Measurements from ENCODE around the gene TRMO.

Gene TRMO

GRCh38 chr9:97900738-97901565, 21.3 kb downstream of the TRMO start:
- no peak for DNase-seq

- no peak for DNase-seq
Observed at GRCh38 chr9:97900103-97900737, 22.1 kb downstream of the TRMO start.

GRCh38 chr9:97895695-97896332, 26.5 kb downstream of the TRMO start:
- no peak for DNase-seq

DNA sequence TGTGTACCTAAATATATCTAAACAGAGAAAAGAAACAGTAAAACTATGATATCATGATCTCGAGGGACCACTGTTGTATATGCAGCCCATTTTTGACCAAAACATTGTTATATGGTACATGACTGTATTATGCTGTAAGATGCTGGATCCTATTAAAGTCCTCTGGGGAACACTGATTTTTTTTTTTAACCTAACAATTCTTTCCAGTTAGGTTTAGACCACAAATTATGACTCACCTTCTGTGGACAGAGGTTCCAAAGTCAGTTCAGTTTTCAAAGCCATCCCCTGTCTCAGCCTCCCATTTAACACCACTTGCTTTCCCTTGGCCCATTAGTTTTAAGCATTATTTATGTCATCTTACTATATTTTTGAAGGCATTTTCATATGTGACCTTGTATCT, 27.1 kb downstream of the TRMO start:
- DNase-seq, result no peak

DNA sequence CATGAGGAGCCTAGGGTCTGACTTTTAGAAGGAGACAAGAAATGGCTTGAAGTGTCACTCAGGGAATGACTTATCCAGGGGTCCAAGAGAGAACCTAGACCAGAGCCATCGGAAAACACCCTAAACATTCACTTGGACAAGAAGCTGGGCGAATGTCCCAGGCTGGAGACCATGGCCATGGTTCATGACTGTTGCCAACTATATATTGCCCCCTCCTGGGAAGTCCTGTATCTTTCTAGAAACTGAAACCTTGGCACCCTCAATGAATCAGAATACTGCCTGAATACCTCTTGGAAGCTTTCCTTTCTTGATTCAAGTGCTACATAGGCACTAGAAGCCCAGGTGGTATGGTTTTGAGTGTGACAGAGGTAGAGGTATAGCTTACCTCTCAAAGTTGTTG, 29.9 kb downstream of the TRMO start:
- no peak for DNase-seq

- DNase-seq, result no peak
Observed at GRCh38 chr9:97891736-97892135, 30.6 kb downstream of the TRMO start.

GRCh38 chr9:97889941-97890887, 32.1 kb downstream of the TRMO start:
- no peak for DNase-seq

GRCh38 chr9:97880336-97880735, 42.0 kb downstream of the TRMO start:
- DNase-seq, result no peak

DNA sequence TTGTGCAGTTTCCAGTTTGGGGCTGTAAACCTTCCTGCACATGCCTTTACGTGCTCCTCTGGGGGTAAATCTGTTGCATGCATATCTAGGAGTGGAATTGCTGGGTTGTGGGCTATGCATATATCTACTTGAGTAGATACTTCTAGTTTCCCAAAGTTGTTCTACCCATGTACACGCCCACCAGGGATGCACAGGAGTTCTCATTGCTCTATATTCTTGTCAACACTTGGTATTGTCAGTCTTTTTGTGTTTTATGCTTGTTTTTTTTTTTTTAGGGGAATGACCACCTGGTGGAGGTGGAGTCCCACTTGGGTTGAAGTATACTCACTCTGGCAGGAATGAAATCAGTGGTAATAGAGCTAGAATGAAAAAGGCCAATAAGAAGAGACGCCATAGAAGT, 46.2 kb downstream of the TRMO start:
- DNase-seq, result no peak

- no peak for DNase-seq
Observed at GRCh38 chr9:97875111-97875510, 47.2 kb downstream of the TRMO start.

DNA sequence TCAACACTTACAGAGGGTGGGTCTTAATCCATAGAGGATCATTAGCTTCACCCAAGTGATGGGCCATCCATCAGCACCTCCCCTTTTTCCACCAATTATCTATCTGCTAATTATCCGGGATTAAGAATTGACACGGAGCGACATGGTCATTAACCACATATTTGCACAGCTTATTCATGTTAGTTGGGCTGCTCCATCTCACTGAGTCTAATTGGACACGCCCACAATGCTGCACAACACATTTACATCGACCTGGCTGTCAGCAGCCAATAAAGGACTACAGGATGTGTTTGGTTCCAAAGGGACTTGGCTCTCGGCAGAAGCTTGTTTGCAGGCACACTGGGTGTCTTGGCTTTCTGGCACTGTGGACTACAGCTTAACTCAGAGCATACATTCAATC, 47.7 kb downstream of the TRMO start:
- DNase-seq, result no peak

DNA sequence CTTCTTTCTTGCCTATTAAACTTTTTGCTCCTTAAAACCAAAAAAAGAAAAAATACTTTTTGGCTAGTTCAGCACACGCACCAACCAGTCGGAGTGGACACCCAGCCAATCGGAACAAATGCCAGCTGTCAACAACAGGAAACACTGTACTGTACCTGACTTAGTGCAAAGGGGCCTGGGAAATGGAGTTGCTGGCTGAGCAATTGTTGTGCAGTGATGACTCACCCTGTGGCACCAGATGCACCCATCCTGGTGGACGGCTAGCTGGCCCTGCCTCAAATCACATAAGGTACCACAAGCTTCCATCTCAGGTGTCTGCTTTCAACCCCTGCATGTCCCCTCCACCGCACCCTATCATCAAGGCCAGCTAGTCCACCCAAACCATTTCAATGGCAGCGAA, 48.4 kb downstream of the TRMO start:
- DNase-seq, result no peak

GRCh38 chr9:97873425-97873824, 48.9 kb downstream of the TRMO start:
- DNase-seq, result no peak

GRCh38 chr9:97868859-97869258, 53.4 kb downstream of the TRMO start:
- no peak for DNase-seq

DNA sequence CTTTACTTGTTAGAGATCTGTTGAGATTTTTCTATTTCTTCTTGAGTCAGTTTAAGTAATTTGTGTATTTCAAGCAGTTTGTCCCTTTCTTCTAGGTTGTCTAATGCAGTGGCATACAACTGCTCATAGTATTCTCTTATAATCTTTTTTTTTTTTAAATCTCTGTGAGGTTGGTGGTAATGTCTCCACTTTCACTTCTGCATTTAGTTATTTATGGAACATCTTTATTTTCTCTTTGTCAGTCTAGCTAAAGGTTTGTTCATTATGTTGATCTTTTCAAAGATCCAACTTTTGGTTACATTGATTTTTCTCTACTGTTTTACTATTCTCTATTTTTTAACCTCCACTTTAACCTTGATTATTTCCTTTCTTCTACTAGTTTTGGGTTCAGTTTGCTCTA, 55.5 kb downstream of the TRMO start:
- no peak for DNase-seq

GRCh38 chr9:97866300-97866699, 56.0 kb downstream of the TRMO start:
- DNase-seq, result no peak

DNA sequence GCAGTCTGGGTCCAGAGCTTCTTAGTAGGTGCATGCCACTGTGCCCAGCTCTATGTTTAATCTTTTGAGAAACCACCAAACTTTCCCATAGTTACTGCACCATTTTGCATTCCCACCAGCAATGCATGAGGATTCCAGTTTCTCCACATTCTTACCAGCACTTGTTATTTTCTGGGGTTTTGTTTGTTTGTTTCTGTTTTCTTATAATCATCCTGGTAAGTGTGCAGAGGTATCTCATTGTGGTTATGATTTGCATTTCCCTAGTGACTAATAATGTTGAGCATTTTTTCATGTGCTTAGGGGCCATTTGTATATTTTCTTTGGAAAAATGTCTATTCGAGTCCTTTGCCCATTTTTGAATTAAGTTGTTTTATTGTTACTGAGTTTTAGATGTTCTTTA, 57.9 kb downstream of the TRMO start:
- DNase-seq, result no peak

DNA sequence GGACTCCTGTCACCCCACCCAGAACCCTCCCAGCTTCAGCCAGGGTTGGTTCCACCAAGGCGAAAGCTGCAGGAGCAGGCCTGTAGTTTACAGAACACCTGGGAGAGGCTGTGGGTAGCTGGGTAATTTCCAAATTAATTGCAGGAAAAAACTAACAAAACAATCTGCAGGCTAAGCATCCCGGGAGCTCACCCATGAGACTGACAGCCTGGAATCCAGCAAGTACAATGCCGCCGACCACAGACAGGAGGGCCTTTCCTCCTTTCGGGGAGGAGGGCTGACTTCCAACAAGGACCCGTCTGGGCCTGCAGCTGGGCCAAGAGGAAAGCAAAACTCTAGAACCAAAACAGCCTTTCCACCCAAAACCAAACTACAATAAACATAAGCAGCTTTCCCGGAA, 59.0 kb downstream of the TRMO start:
- no peak for DNase-seq

- DNase-seq, result no peak
Observed at GRCh38 chr9:97861148-97861475, 61.2 kb downstream of the TRMO start.

DNA sequence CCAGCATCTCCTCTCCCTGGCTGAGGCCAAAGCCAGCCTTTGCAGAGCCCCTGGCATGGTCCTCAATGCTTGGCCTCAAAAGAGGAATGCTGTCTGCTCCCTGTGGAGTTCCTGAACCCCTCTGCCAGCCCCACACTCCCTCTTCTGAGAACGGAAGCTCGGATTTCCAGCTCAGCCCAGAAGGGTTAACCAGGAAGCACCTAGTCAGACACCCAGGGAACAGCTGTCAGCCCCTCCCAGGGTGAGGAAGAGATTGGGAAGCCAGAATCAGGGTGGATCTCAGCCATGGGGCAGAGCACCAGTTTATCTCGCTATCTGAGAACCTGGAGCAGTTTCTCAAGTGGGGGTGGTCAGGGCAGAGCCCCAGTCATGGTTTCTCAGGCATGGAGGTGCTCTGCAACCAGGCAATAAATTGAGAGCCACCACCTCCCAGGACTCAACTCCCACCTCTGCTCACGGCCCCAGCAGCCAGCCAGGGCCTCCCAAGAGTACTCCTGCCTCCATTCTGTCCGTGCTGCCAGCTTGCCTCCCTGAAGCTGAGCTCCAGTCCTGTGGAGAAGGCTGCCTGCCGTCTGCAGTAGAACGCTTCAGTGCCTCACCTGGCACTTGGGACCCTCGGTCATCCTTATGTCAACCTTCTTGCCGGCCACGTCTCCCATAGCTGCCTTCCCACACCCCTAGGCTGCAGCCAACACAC, 61.7 kb downstream of the TRMO start:
- DNase-seq, result no peak

DNA sequence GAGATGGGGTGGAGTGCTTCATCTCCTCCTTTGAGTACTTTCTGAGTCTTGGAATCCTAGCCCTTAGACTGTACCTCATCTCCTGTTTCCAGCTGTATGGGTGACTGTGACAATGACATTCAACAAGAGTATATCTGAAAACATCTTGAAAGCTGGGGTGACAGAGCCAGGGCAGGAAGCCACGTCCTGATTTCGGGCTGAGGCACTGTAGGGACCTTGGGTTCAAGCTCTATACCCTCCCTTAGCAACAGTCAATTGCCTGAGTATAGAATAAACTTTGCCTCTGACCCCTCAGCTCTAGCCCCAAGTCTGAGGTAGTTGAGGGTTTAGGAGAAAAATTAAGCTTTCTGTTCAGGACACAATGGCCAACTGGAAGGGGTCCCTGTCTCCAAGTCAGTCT, 63.0 kb downstream of the TRMO start:
- no peak for DNase-seq

- DNase-seq, result no peak
Observed at GRCh38 chr9:97858826-97859225, 63.5 kb downstream of the TRMO start.

DNA sequence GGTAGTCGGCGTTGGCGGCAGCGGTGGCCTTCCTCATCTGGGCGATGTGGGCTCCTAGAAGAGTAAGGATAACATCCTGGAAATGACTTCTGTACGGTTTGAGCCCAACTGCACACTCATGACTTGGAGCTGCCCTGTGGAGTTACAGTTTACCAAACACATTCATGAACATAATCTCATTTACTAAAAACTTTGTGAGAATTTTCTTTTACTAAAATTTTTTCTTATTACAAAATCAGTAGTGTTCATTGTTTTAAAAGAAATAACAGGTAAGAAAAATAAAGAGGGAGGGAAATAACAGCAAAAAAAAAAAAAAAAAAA, 63.9 kb downstream of the TRMO start:
- DNase-seq, result no peak

Data from NCI-H187 treated with DMSO at 0.1 percent for 48 hours (cell line).